NCI-H146 (cell line): ENCODE results near the gene SLC24A3.

Source experiments
- DNase-seq: peaks from one replicate; lab custom pipeline; 2025; lab: John Stamatoyannopoulos, UW

SLC24A3 gene

GRCh38 chr20:19212469-19212815 is at the start of gene SLC24A3:
TSS of gene SLC24A3 (plus strand) at chr20:19212642.
- DNase-seq, result peak; percentile 44

GRCh38 chr20:19170148-19170547 is 42.3 kb upstream of the SLC24A3 start:
- DNase-seq, result no peak

- DNase-seq, result no peak
These were observed 39.8 kb upstream of the SLC24A3 start for GRCh38 chr20:19172637-19173036.

- DNase-seq, result no peak
These were observed 35.9 kb upstream of the SLC24A3 start for GRCh38 chr20:19176470-19177052.

- no peak for DNase-seq
These were observed 30.9 kb upstream of the SLC24A3 start for GRCh38 chr20:19181552-19181951.

GRCh38 chr20:19185083-19185482 is 27.4 kb upstream of the SLC24A3 start:
- no peak for DNase-seq

- DNase-seq, result no peak
These were observed 19.1 kb upstream of the SLC24A3 start for GRCh38 chr20:19193349-19193748.

- peak; percentile 53 for DNase-seq
These were observed 6.5 kb upstream of the SLC24A3 start for GRCh38 chr20:19205981-19206396.

- DNase-seq, result no peak
These were observed 4.9 kb upstream of the SLC24A3 start for GRCh38 chr20:19207541-19207940.

GRCh38 chr20:19210391-19211155 is 1.9 kb upstream of the SLC24A3 start:
- DNase-seq, result no peak

- DNase-seq, result no peak
These were observed 1.2 kb upstream of the SLC24A3 start for GRCh38 chr20:19211252-19211651.

- peak; percentile 8 for DNase-seq
These were observed 577 bp upstream of the SLC24A3 start for GRCh38 chr20:19211661-19212468.

GRCh38 chr20:19212821-19213502 is 520 bp downstream of the SLC24A3 start:
- peak; percentile 45 for DNase-seq

- DNase-seq, result no peak
These were observed 1.6 kb downstream of the SLC24A3 start for GRCh38 chr20:19213946-19214490.

GRCh38 chr20:19218411-19218810 is 6.0 kb downstream of the SLC24A3 start:
- no peak for DNase-seq

GRCh38 chr20:19222520-19223040 is 10.1 kb downstream of the SLC24A3 start:
- no peak for DNase-seq

GRCh38 chr20:19223640-19224039 is 11.2 kb downstream of the SLC24A3 start:
- no peak for DNase-seq

- DNase-seq, result no peak
These were observed 19.1 kb downstream of the SLC24A3 start for GRCh38 chr20:19231359-19232035.

- no peak for DNase-seq
These were observed 20.8 kb downstream of the SLC24A3 start for GRCh38 chr20:19232997-19233794.

GRCh38 chr20:19236371-19237055 is 24.1 kb downstream of the SLC24A3 start:
- no peak for DNase-seq
